Measurements from ENCODE around the gene DCAF10.
A peak's percentile ranks its signal among the peaks of the same experiment; 100 is the strongest.

Gene DCAF10

DNA sequence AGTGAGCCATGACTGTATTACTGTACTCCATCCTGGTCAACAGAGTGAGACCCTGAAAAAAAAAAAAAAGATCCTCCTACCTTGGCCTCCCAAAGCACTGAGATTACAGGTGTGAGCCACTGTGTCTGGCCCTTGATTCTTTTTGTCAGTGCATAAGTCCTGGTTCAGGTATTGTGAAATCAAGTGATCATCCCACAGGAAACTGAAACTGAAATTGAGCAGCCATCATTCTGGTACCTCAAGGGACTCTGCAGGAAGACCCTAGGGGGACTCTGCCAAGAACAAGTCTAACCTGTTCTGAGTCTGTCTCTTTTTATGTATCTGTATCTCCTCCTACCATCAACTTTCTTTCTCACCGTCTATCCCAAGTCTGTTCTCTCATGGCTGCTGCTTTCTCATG is 1.9 kb upstream of the DCAF10 start:
- ATAC-seq: no peak
- TF ChIP-seq ISL1 (CRISPR knock-in tag; IDR thresholded peaks at IDR 0.05): no peak
- TF ChIP-seq, protein P1, sequence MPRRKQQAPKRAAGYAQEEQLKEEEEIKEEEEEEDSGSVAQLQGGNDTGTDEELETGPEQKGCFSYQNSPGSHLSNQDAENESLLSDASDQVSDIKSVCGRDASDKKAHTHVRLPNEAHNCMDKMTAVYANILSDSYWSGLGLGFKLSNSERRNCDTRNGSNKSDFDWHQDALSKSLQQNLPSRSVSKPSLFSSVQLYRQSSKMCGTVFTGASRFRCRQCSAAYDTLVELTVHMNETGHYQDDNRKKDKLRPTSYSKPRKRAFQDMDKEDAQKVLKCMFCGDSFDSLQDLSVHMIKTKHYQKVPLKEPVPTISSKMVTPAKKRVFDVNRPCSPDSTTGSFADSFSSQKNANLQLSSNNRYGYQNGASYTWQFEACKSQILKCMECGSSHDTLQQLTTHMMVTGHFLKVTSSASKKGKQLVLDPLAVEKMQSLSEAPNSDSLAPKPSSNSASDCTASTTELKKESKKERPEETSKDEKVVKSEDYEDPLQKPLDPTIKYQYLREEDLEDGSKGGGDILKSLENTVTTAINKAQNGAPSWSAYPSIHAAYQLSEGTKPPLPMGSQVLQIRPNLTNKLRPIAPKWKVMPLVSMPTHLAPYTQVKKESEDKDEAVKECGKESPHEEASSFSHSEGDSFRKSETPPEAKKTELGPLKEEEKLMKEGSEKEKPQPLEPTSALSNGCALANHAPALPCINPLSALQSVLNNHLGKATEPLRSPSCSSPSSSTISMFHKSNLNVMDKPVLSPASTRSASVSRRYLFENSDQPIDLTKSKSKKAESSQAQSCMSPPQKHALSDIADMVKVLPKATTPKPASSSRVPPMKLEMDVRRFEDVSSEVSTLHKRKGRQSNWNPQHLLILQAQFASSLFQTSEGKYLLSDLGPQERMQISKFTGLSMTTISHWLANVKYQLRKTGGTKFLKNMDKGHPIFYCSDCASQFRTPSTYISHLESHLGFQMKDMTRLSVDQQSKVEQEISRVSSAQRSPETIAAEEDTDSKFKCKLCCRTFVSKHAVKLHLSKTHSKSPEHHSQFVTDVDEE (CRISPR knock-in tag; IDR thresholded peaks at IDR 0.05): no peak
- TF ChIP-seq PPARA (CRISPR knock-in tag; IDR thresholded peaks at IDR 0.05; ENCODE audit: borderline replicate concordance): no peak
- no peak for TF ChIP-seq ARNTL (CRISPR knock-in tag; IDR thresholded peaks at IDR 0.05; ENCODE audit: borderline replicate concordance, low read depth)
- no peak for TF ChIP-seq ZNF70 (CRISPR knock-in tag; IDR thresholded peaks at IDR 0.05)
- no peak for TF ChIP-seq CSDC2 (CRISPR knock-in tag; IDR thresholded peaks at IDR 0.05)
- no peak for TF ChIP-seq ZNF8 (CRISPR knock-in tag; IDR thresholded peaks at IDR 0.05)
- no peak for TF ChIP-seq ESRRG (CRISPR knock-in tag; IDR thresholded peaks at IDR 0.05)
- TF ChIP-seq ZFP3 (CRISPR knock-in tag; IDR thresholded peaks at IDR 0.05): no peak
- no peak for TF ChIP-seq ZC3H10 (CRISPR knock-in tag; IDR thresholded peaks at IDR 0.05)
- no peak for TF ChIP-seq SNAI2 (CRISPR knock-in tag; IDR thresholded peaks at IDR 0.05)
- TF ChIP-seq ZNF565 (CRISPR knock-in tag; conservative IDR thresholded peaks at IDR 0.05; ENCODE audit: low read depth): no peak

DNA sequence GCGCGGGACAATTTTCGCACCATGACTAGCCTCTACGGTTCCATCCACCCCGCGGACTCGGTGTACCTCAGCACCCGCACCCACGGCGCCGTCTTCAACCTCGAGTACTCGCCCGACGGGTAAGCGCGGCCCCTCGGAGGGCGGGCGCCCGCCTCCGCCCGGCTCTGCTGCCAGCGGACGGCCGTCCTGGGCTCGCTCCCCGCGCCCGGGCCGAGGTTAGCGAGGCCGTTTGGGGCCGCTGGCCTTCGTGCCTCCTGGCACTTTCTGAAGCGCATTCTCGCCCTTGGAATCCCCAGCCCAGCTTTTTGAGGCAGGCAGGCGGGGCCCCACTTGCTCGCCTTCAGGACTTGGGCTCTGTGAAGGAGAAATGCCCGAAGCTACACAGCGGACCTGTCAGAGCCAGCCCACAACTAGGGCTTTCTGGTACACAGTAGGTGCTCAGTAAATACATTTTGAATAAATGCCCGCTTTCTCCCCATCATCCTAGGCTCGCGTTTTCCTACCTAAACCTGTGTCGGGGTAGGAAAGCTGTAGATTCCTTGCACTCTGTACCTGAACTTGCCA is 772 bp downstream of the DCAF10 start:
- peak; percentile 70 for ATAC-seq
- no peak for TF ChIP-seq ZNF70 (CRISPR knock-in tag; IDR thresholded peaks at IDR 0.05)
- no peak for TF ChIP-seq ZNF565 (CRISPR knock-in tag; conservative IDR thresholded peaks at IDR 0.05; ENCODE audit: low read depth)
- TF ChIP-seq OSR1 (CRISPR knock-in tag; IDR thresholded peaks at IDR 0.05): no peak
- TF ChIP-seq PPARA (CRISPR knock-in tag; IDR thresholded peaks at IDR 0.05; ENCODE audit: borderline replicate concordance): no peak
- TF ChIP-seq TCF4 (CRISPR knock-in tag; IDR thresholded peaks at IDR 0.05; ENCODE audit: borderline replicate concordance): no peak
- TF ChIP-seq, protein P2, sequence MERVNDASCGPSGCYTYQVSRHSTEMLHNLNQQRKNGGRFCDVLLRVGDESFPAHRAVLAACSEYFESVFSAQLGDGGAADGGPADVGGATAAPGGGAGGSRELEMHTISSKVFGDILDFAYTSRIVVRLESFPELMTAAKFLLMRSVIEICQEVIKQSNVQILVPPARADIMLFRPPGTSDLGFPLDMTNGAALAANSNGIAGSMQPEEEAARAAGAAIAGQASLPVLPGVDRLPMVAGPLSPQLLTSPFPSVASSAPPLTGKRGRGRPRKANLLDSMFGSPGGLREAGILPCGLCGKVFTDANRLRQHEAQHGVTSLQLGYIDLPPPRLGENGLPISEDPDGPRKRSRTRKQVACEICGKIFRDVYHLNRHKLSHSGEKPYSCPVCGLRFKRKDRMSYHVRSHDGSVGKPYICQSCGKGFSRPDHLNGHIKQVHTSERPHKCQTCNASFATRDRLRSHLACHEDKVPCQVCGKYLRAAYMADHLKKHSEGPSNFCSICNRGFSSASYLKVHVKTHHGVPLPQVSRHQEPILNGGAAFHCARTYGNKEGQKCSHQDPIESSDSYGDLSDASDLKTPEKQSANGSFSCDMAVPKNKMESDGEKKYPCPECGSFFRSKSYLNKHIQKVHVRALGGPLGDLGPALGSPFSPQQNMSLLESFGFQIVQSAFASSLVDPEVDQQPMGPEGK (CRISPR knock-in tag; IDR thresholded peaks at IDR 0.05; ENCODE audit: borderline replicate concordance): no peak
- TF ChIP-seq ZFP30 (CRISPR knock-in tag; IDR thresholded peaks at IDR 0.05): no peak
- TF ChIP-seq RARB (CRISPR knock-in tag; IDR thresholded peaks at IDR 0.05): no peak
- no peak for TF ChIP-seq ISL1 (CRISPR knock-in tag; IDR thresholded peaks at IDR 0.05)
- TF ChIP-seq SNAI2 (CRISPR knock-in tag; IDR thresholded peaks at IDR 0.05): no peak

DNA sequence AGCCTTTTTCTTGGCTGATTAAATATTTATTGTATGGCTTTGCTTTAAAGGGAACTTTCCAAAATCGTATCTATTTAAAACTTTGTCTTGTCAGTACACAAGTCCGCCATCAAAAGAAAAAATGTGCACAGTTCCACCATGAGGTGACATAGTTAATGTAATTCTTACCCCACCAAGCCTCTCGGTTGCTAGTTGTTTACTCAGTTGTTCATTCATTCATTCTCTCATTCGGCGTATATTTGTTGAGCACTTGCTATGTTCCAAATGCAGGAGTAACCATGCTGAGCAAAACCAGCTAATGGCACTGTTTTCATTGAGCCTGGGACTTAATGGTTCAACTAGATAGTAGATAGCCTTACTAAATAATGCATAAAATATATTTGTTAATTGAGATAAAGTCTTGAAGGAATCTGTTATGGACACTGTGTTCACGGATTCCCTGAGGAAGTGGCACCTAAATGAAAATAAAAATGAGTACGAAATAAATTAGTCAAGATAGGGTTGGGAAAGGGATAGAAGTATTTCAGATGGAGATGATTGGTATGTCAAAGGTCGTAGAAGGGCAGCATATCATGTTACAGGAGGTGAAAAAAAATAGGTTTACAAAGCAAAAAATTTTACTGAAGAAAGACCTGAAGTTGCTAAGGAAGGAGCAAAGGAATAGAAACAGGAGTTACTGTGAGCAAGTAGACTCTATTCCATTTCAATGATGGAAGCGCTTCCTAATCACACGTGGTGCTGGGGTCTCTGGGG is 1.5 kb downstream of the DCAF10 start:
- ATAC-seq: no peak
- no peak for TF ChIP-seq ESRRG (CRISPR knock-in tag; IDR thresholded peaks at IDR 0.05)
- no peak for TF ChIP-seq ZNF565 (CRISPR knock-in tag; conservative IDR thresholded peaks at IDR 0.05; ENCODE audit: low read depth)
- TF ChIP-seq OSR1 (CRISPR knock-in tag; IDR thresholded peaks at IDR 0.05): no peak
- TF ChIP-seq ZFP30 (CRISPR knock-in tag; IDR thresholded peaks at IDR 0.05): no peak
- TF ChIP-seq ZNF8 (CRISPR knock-in tag; IDR thresholded peaks at IDR 0.05): no peak
- TF ChIP-seq GLIS3 (CRISPR knock-in tag; IDR thresholded peaks at IDR 0.05): no peak
- TF ChIP-seq, protein P3, sequence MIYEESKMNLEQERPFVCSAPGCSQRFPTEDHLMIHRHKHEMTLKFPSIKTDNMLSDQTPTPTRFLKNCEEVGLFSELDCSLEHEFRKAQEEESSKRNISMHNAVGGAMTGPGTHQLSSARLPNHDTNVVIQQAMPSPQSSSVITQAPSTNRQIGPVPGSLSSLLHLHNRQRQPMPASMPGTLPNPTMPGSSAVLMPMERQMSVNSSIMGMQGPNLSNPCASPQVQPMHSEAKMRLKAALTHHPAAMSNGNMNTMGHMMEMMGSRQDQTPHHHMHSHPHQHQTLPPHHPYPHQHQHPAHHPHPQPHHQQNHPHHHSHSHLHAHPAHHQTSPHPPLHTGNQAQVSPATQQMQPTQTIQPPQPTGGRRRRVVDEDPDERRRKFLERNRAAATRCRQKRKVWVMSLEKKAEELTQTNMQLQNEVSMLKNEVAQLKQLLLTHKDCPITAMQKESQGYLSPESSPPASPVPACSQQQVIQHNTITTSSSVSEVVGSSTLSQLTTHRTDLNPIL (CRISPR knock-in tag; IDR thresholded peaks at IDR 0.05; ENCODE audit: low read depth): no peak
- no peak for TF ChIP-seq TOX (CRISPR knock-in tag; IDR thresholded peaks at IDR 0.05; ENCODE audit: borderline replicate concordance)
- no peak for TF ChIP-seq ZNF70 (CRISPR knock-in tag; IDR thresholded peaks at IDR 0.05)
- TF ChIP-seq CSDC2 (CRISPR knock-in tag; IDR thresholded peaks at IDR 0.05): no peak
- TF ChIP-seq, protein P1 (CRISPR knock-in tag; IDR thresholded peaks at IDR 0.05): no peak
- no peak for TF ChIP-seq BACH2 (CRISPR knock-in tag; IDR thresholded peaks at IDR 0.05; ENCODE audit: borderline replicate concordance)
- TF ChIP-seq ARNTL (CRISPR knock-in tag; IDR thresholded peaks at IDR 0.05; ENCODE audit: borderline replicate concordance, low read depth): no peak
- no peak for TF ChIP-seq PPARA (CRISPR knock-in tag; IDR thresholded peaks at IDR 0.05; ENCODE audit: borderline replicate concordance)
- TF ChIP-seq TCF4 (CRISPR knock-in tag; IDR thresholded peaks at IDR 0.05; ENCODE audit: borderline replicate concordance): no peak
- TF ChIP-seq, protein P4, sequence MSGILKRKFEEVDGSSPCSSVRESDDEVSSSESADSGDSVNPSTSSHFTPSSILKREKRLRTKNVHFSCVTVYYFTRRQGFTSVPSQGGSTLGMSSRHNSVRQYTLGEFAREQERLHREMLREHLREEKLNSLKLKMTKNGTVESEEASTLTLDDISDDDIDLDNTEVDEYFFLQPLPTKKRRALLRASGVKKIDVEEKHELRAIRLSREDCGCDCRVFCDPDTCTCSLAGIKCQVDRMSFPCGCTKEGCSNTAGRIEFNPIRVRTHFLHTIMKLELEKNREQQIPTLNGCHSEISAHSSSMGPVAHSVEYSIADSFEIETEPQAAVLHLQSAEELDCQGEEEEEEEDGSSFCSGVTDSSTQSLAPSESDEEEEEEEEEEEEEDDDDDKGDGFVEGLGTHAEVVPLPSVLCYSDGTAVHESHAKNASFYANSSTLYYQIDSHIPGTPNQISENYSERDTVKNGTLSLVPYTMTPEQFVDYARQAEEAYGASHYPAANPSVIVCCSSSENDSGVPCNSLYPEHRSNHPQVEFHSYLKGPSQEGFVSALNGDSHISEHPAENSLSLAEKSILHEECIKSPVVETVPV (CRISPR knock-in tag; IDR thresholded peaks at IDR 0.05): no peak
- no peak for TF ChIP-seq ZC3H10 (CRISPR knock-in tag; IDR thresholded peaks at IDR 0.05)
- TF ChIP-seq, protein P5, sequence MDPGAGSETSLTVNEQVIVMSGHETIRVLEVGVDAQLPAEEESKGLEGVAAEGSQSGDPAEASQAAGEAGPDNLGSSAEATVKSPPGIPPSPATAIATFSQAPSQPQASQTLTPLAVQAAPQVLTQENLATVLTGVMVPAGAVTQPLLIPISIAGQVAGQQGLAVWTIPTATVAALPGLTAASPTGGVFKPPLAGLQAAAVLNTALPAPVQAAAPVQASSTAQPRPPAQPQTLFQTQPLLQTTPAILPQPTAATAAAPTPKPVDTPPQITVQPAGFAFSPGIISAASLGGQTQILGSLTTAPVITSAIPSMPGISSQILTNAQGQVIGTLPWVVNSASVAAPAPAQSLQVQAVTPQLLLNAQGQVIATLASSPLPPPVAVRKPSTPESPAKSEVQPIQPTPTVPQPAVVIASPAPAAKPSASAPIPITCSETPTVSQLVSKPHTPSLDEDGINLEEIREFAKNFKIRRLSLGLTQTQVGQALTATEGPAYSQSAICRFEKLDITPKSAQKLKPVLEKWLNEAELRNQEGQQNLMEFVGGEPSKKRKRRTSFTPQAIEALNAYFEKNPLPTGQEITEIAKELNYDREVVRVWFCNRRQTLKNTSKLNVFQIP (CRISPR knock-in tag; IDR thresholded peaks at IDR 0.05; ENCODE audit: borderline replicate concordance, low read depth): no peak

Measured in SK-N-SH treated with all-trans-retinoic acid at 6 μM for 48 hours (cell line).